Lower leg skin (tissue), 4 donors: ENCODE results near the gene ANXA4. TPM values are rescaled to one million over a fixed set of nuclear protein-coding genes. Genes with fewer than 3 reads are reported as not detected.

Source experiments
- DNase-seq, 2 donors: peaks; one replicate each; pipeline ENCODE4 v3.0.0-alpha.2; 2019; ENCODE audit warnings: low spot score in 2 of 2
- H3K4me3 ChIP-seq: fragments of 200-600 bp; sonication (generic); 2 replicates; pipeline ENCODE4 v1.5.1; 2017; ENCODE audit warnings: mild to moderate bottlenecking, low read depth; ENCODE audit not compliant: poor library complexity, severe bottlenecking
- POLR2A ChIP-seq, 2 donors: fragments of 450-650 bp; IDR thresholded peaks; one replicate each; pipeline ENCODE4 v1.6.1; 2016 to 2017; ENCODE audit warnings: antibody characterized with exemption in 2 of 2, mild to moderate bottlenecking in 1 of 2, moderate library complexity in 1 of 2
- WGBS, 2 donors: methylation state at CpG; one replicate each; pipeline ENCODE4 v1.1.5; 2018; 5-methylcytosine and 5-hydroxymethylcytosine counted together
- intact Hi-C: fragments of 100-400 bp; cut with DNase I; formaldehyde crosslinking; loops from one replicate; pipeline ENCODE4 v1.15.0; 2023; ENCODE audit warnings: low total_unique reads
- total RNA-seq, 4 donors: library from RNA; depleted of rRNA; stranded (reverse); fragments of >200 nt; gene quantifications; one replicate each; pipeline ENCODE4 v1.1.0, GENCODE V29; 2016
- TF ChIP-seq, protein P1 (sequence below), 3 donors: fragments of 450-650 bp; IDR thresholded peaks; one replicate each; pipeline ENCODE4 v1.5.1; 2016; ENCODE audit warnings: antibody characterized with exemption in 3 of 3, mild to moderate bottlenecking in 3 of 3, moderate library complexity in 2 of 3

ANXA4 gene
- total RNA-seq, 4 donors from 2014 or later = 60.2 to 107 (median 64.9) TPM

DNA sequence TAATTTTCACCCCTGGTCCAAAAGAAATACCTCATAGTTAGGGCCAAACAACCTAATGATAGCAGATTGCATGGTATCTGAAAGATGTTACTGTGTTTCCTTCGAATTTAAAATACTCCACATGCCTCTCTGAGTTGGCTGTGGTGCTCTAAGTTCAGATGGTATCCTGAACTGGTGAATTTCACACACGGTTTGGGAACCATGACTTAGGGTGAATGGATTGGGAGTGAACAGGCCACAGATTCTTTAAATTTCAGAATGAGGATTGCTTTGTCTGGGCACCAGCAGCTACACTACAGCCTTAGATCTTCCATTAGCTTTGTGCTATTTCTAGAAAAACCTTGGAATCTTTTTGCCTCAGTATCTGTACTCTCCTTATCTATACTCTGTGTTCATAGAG is 93.7 kb downstream of the ANXA4 start:
- TF ChIP-seq, protein P1, sequence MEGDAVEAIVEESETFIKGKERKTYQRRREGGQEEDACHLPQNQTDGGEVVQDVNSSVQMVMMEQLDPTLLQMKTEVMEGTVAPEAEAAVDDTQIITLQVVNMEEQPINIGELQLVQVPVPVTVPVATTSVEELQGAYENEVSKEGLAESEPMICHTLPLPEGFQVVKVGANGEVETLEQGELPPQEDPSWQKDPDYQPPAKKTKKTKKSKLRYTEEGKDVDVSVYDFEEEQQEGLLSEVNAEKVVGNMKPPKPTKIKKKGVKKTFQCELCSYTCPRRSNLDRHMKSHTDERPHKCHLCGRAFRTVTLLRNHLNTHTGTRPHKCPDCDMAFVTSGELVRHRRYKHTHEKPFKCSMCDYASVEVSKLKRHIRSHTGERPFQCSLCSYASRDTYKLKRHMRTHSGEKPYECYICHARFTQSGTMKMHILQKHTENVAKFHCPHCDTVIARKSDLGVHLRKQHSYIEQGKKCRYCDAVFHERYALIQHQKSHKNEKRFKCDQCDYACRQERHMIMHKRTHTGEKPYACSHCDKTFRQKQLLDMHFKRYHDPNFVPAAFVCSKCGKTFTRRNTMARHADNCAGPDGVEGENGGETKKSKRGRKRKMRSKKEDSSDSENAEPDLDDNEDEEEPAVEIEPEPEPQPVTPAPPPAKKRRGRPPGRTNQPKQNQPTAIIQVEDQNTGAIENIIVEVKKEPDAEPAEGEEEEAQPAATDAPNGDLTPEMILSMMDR (IDR thresholded peaks at IDR 0.05) = no peak
- no peak for TF ChIP-seq POLR2A (IDR thresholded peaks at IDR 0.05)
- intact Hi-C loops = no loop called here
- WGBS, 2 donors = 84 to 85% methylated on average over 2 of the region's 2 CpGs
- no peak for DNase-seq
- no peak overlapping the region for H3K4me3 ChIP-seq

DNA sequence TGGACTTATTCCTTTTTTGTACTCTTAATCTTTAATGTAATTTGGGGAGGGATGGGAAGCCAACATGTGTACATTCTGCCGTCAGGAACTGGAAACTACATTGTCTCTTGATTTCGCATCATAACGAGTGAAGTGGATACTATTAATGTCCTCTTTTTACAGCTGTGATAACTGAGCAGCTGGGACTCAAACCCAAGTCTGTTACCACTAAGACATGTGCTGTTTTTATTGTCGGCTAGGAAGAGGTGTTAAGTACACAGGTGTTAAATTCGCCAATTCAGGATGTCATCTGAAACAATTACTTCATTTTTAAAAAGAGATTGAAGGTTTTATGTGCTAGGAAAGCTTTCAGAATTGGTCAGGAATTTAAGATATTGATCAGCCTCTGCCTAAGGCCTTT is 94.4 kb downstream of the ANXA4 start:
- no peak for DNase-seq
- no peak overlapping the region for H3K4me3 ChIP-seq
- intact Hi-C loops = no loop called here
- TF ChIP-seq POLR2A (IDR thresholded peaks at IDR 0.05) = no peak
- TF ChIP-seq, protein P1 (IDR thresholded peaks at IDR 0.05) = no peak
- 68 to 80% methylated on average over 5 of the region's 5 CpGs for WGBS, 2 donors

DNA sequence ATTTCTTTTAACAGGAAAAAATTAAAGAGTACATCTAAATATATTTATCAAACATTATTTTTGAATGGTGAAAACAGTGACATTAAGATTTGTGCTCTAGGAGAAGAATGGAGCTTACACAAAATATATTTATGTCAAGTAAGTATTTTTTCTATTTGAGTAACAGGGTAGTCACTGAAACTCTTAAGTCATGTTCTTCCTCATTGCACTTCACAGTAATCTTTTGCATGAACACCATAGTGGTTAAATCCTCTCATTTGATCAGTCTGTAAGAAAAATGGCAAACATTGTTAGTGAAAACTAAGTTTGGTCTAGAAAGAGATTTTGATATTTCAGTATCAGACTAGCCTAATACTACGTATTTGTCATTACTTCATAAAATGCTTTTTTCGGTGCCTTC is 95.6 kb downstream of the ANXA4 start:
- no peak for DNase-seq
- TF ChIP-seq POLR2A (IDR thresholded peaks at IDR 0.05) = no peak
- TF ChIP-seq, protein P1 (IDR thresholded peaks at IDR 0.05) = no peak
- H3K4me3 ChIP-seq = no peak overlapping the region
- intact Hi-C loops = no loop called here
- 95 to 98% methylated on average over 2 of the region's 2 CpGs for WGBS, 2 donors

DNA sequence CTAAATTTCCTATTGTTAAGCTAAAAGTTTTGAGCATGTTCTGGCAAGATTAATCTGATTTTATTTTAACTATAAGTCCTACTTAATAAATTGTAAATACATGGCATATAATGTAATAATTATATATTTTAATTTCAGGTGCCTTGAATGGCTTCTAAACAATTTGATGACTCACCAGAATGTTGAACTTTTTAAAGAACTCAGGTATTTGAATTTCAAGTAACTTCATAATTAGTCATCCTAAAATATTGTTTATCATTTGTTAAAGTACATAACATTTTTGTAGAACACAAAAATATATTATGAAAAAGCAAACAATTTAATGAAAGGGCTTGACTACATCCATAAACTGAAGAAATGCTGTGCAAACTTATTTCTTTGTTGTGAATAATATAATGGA is 102.1 kb downstream of the ANXA4 start:
- no peak for TF ChIP-seq POLR2A (IDR thresholded peaks at IDR 0.05)
- TF ChIP-seq, protein P1 (IDR thresholded peaks at IDR 0.05) = no peak
- intact Hi-C loops = no loop called here
- H3K4me3 ChIP-seq = no peak overlapping the region
- no peak for DNase-seq

DNA sequence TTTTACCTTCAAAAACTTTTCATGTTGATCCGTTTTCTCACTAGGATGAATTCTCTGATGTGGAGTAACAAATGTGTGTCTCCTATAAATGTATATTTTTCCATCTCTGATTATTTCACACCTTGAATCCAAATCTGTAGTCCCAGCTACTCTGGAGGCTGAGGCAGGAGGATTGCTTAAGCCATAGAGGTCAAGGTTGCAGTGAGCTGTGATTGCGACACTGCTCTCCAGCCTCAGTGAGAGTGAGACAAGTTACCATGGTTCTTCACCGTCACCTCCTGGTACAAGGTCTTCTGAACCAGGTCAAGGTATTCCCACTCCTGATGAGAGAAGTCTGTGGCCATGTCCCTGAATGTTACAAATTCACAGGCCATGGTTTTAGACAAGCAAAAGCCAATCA is 102.6 kb downstream of the ANXA4 start:
- intact Hi-C loops = no loop called here
- no peak for TF ChIP-seq POLR2A (IDR thresholded peaks at IDR 0.05)
- TF ChIP-seq, protein P1 (IDR thresholded peaks at IDR 0.05) = no peak
- H3K4me3 ChIP-seq = no peak overlapping the region
- DNase-seq = no peak
- WGBS, 2 donors = 95 to 96% methylated on average over 3 of the region's 3 CpGs
